GM12891 (cell line): ENCODE results near the gene ATP11A.

Experiments
- DNase-seq: peaks from one replicate; pipeline ENCODE4 v3.0.0; 2011; ENCODE audit warnings: low spot score; ENCODE audit not compliant: insufficient read length
- FAIRE-seq: peaks from 2 replicates; lab custom pipeline; 2011; peaks lifted over from hg19 to GRCh38; lab: Jason Lieb, UNC
- PAX5 ChIP-seq: IDR thresholded peaks from 2 replicates; pipeline ENCODE4 v1.6.1; 2011; ENCODE audit warnings: low read length, moderate library complexity, mild to moderate bottlenecking; ENCODE audit not compliant: insufficient read depth, severe bottlenecking
- POLR2A ChIP-seq: IDR thresholded peaks from 2 replicates; pipeline ENCODE4 v1.6.1; 2011; ENCODE audit warnings: low read depth, low read length, control low read depth
- POLR2AphosphoS5 ChIP-seq: IDR thresholded peaks from 2 replicates; pipeline ENCODE4 v1.6.1; 2011; ENCODE audit warnings: low read depth, low read length, control low read depth
- POU2F2 ChIP-seq: IDR thresholded peaks from 2 replicates; pipeline ENCODE4 v1.6.1; 2011; ENCODE audit warnings: low read depth, mild to moderate bottlenecking, control low read depth, low read length, moderate library complexity
- SPI1 ChIP-seq: IDR thresholded peaks from 2 replicates; pipeline ENCODE4 v1.6.1; 2011; ENCODE audit warnings: low read depth, low read length, control low read depth
- TAF1 ChIP-seq: IDR thresholded peaks from 2 replicates; pipeline ENCODE4 v1.6.1; 2011; ENCODE audit warnings: low read depth, low read length, control low read depth

The ATP11A gene

DNA sequence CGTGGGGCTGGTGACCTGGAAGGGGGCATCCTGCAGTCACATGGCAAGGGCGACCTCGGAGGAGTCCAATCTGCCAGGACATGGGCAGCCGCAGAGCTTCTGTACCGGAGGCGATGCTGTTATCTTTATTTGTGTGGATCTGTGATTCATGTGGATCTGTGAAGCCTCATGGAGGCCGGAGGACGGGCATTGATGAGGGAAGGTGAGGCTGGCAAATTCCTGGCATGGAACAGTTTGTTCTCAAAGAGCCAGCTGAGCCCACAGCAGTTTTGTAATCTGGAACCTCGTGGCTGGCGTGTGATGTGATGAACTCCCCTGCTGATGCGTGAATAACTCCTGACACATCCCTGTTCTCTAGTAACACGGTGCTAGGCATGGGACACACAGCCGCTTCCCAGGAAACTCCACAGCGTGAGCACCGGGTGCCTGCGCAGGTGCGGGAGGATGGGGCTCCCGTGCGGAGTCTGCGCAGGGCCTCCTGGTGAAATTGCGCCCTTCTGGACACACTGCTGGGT, 40.4 kb downstream of the ATP11A start:
- FAIRE-seq, result no peak
- TF ChIP-seq POLR2AphosphoS5 (no peak), TAF1 (no peak), POLR2A (no peak), POU2F2 (no peak)
- no peak for DNase-seq

DNA sequence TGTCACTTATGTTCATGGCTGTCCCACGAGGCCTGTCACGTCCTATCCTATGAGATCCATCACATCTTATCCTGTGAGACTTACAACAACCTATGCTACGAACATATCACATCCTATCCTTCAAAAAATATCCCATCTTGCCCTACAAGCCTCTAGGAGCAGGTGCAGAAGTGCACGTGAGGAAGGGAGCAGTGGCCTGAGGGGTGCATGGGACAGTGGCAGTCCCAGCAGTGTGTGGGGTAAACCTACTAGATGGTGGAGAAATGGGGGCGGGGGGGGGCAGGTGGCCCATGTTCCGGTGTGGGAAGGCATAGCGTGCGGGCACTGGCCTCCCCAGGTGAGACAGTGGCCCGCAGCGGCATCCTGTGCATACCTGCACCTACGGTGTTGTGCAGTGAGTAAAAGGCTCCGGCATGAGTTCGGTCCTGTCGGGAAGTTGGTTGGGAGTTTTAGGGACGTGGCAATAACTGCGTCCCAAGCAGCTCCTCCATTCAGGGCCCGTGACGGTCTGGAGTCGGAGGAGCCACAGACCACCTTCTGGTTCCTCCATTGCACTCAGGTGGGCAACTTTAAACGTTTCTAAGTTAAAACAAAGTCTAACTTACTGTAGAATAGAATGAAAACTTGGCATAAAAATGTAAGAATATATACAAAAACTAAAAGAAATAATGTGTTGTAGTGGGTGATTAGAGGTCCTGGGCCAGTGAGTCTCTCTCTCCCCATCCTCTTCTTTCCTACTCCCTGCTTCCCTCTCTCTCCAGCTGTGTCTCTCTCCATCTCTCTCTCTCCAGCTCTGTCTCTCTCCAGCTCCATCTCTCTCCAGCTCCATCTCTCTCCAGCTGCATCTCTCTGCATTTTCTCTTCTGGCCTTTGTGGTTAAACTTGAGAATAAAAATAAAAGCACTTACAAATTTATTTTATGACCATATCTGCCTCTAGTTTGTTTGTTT, 42.1 kb downstream of the ATP11A start:
- no peak for FAIRE-seq
- no peak for TF ChIP-seq TAF1
- no peak for DNase-seq

DNA sequence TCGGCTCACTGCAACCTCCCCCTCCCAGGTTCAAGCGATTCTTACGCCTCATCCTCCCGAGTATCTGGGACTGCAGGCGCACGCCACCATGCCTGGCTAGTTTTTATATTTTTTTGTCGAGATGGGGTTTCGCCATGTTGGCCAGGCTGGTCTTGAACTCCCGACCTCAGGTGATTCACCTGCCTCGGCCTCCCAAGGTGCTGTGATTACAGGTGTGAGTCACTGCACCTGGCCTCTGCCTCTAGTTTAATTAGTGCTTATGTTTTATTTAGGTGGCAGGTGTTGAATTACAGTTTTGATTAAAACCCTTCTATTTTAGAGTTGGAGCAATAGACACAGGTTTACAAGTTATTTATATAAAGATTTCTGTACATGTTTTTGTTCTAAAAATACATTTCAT, 42.8 kb downstream of the ATP11A start:
- DNase-seq (no peak), FAIRE-seq (no peak)
- TF ChIP-seq POU2F2, result no peak
- TF ChIP-seq POLR2AphosphoS5, result no peak
- TF ChIP-seq POLR2A, result no peak
- no peak for TF ChIP-seq TAF1
- no peak for TF ChIP-seq SPI1
- TF ChIP-seq PAX5, result no peak

DNA sequence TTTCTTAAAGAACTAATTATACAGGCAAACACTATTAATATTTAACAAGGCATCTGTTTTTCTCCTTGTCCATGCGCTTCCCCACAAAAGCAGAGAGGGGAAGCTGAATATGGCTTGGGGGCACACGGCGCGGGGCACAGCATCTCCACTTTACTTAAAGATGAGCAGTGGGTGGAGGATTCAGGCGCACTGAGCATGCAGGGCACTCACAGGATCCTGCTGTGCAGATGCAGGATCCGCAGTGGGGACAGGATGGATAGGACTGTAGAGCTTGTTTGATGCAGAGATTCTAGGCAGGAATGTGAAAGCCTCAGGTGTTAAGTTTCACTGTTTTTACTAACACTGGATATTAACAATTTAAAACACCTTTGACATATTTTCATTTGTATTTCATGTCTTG, 43.3 kb downstream of the ATP11A start:
- TF ChIP-seq POLR2AphosphoS5 (no peak), POU2F2 (no peak), POLR2A (no peak), SPI1 (no peak), TAF1 (no peak), PAX5 (no peak)
- FAIRE-seq, result no peak
- no peak for DNase-seq

DNA sequence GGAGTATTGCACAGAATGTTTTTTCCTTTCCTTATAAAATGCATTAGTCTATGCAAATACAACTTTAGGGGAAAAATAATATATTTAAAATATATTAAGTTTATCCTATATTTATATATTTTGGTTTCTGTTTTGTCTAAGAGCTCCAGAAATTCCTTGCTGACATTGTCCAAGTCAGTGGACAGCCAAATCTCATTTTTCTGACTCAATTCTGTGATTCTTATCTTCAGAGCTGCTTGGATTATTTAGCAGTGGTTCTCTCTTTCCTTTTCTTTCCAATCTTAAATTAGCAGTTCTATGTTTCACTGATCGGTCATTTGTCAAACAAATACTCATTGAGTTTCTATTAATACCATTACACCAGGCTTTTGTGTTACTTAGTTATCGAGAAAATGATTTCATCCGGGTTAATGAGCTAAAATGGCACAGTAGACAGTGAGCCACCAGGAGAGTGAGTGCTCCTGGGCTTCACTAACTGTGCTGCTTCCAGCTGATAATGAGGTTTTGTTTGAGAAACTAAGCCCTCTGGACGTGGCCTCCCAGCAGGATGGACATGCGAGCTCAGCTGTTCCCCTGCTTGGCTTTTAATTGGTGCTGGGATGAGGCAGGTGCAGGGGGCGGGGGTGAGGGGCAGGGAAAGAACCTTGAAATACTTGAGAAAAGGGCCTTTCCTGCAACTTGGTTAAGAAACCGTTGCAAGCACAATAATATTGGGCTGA, 44.0 kb downstream of the ATP11A start:
- DNase-seq, result no peak
- no peak for FAIRE-seq
- TF ChIP-seq POLR2A (no peak), POLR2AphosphoS5 (no peak), POU2F2 (no peak), TAF1 (no peak), PAX5 (no peak), SPI1 (no peak)

DNA sequence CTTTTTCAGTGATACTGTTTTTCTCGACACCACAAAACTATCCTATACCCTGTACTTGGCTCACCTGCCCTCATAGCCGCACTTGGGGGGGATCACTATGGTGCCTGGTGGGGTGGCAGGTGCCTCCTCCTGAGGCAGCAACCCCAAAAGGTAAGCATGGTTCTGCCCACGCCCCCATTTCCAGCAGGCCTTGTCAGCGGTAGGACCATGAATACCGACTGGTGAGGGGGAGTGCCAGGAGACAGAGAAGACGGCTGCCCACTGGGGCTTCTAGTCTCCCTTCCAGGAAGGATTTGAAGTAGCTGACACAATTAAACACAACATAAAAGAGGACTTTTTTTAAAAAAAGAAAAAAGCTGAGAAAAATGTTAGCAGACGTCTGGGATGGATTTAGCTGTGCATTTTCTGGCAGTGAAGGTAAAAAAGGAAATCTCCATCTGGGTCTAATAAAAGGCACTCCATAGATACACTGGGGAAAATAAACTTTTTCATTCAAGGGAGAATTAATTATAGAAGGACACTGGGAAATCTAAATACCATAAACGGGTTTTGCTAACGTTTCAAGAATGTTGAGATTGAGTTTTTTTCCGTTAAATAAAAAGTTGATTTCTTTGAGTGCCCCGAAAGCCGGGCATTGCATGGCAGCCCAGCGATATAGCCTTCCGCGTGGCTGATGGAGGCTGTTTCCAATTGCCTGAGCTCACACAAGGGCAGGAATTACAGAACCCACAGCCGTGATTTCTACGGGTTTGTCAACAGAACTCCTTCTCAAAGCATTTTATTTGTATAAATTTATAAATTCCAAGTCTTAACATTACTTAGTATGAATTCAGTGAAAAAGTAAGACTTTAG, 45.1 kb downstream of the ATP11A start:
- DNase-seq (no peak), FAIRE-seq (no peak)

DNA sequence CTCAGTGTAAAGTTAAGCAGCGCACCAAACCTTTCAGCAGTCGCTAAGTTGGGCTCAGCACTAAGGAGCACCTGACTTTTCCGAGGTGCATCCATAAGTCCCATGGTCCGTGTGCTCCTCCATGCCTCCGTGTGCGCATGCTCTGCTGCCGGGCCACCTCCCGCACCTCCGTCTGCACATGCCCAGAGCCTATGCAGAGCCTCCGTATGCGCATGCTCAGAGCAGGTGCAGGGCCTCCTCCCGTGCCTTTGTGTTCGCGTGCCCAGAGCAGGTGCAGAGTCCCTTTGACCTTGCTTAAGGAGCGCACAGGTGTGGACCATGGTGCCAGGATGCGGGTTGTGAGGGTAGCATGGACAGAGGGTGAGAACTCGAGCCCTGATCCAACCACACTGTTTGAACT, 46.0 kb downstream of the ATP11A start:
- no peak for DNase-seq
- FAIRE-seq, result peak; percentile 26
- TF ChIP-seq PAX5 (no peak), SPI1 (no peak), TAF1 (no peak), POLR2A (no peak), POLR2AphosphoS5 (no peak), POU2F2 (no peak)

More for the DNA sequence above, 45.1 kb downstream of the ATP11A start:
- no peak for TF ChIP-seq PAX5
- no peak for TF ChIP-seq TAF1
- no peak for TF ChIP-seq POLR2AphosphoS5
- no peak for TF ChIP-seq POLR2A
- no peak for TF ChIP-seq POU2F2
- TF ChIP-seq SPI1, result no peak

DNA sequence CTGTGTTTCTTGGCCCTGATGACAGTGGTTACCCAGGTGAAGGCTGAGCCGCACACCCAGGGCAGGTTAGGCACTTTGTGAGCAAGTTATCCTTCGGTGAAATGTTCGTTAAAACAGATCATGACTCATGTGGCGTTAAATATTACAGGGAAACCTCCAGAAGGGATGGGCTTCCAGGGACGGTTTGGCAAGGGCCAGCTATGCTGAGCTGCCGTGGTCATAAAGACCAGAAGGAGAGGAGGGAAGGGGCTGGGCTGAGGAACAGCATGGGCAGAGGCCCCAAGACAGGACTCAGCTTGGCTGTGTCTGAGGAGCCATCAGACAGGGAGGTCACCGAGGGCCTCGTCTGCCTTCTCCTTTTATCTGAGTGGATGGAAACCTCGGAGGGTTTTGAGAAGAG, 47.5 kb downstream of the ATP11A start:
- FAIRE-seq, result no peak

More for the DNA sequence above, 47.5 kb downstream of the ATP11A start:
- DNase-seq, result no peak
- TF ChIP-seq POLR2A, result no peak
- TF ChIP-seq SPI1, result no peak
- no peak for TF ChIP-seq TAF1
- TF ChIP-seq PAX5, result no peak
- TF ChIP-seq POLR2AphosphoS5, result no peak
- no peak for TF ChIP-seq POU2F2
